CD4-positive, alpha-beta T cell treated with Interleukin-4 for 1 hour (primary cell): Measurements from ENCODE around the gene STH.
"Not testable (repeated sequence)": the region's sequence is repeated elsewhere in the genome, so short reads cannot be mapped to it uniquely, and the experiment has no call there.

Source experiments
- DNase-seq, 2 donors: peaks; one replicate each; pipeline ENCODE4 v3.0.0-alpha.2; 2020 to 2022

STH gene, protein sequence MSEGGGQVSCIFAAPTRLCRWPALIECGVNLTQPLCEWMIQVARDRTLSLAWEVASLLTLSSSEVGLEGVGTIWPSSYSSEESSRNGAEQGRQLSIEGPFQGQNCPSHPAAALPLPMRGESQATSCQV

GRCh38 chr17:45998987-45999899 lies at the start of gene STH:
STH (plus strand) TSS chr17:45999250; CDS start chr17:45999280, 30 bp downstream.
- DNase-seq = no peak

- DNase-seq = no peak
Measured at GRCh38 chr17:45949755-45950320, 49.2 kb upstream of the STH start.

DNA sequence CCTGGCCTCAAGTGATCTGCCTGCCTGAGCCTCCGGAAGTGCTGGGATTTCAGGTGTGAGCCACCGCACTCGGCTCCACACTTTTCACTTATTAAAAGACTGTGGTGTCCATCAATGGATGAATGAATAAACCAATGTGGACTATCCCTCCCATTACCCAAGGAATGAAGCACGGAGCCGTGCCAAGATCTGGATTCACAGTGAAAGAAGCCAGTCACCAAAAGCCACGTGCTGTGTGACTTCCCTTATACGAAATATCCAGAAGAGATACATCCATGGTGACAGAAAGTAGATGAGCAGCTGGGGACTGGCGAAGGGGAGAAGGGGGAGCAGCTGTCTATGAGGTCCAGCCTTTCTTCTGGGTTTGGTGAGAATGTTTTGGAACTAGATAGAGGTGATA lies 48.2 kb upstream of the STH start:
- no peak for DNase-seq

GRCh38 chr17:45951403-45951802 lies 47.6 kb upstream of the STH start:
- no peak for DNase-seq

DNA sequence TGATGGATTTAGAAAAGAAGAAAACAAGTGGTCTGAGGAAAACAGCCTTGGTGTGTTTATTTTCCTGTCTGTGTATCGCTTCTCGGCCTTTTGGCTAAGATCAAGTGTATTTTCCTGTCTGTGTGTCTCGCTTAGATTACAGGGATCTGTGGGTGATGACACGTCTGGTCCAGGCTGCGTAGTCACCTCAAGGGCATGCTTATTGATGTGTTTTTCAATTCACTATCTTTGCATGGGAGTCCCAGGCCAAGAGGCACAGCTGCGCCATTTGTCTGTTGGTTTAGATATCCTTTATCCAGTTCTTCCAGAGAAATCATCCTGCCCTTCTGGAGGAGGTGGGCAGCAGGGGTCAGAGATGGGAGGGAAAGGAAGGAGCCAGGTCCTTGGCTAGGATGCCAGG lies 47.1 kb upstream of the STH start:
- no peak for DNase-seq

GRCh38 chr17:45952814-45953320 lies 46.2 kb upstream of the STH start:
- no peak for DNase-seq

- DNase-seq = no peak
Measured at GRCh38 chr17:45953561-45953960, 45.5 kb upstream of the STH start.

DNA sequence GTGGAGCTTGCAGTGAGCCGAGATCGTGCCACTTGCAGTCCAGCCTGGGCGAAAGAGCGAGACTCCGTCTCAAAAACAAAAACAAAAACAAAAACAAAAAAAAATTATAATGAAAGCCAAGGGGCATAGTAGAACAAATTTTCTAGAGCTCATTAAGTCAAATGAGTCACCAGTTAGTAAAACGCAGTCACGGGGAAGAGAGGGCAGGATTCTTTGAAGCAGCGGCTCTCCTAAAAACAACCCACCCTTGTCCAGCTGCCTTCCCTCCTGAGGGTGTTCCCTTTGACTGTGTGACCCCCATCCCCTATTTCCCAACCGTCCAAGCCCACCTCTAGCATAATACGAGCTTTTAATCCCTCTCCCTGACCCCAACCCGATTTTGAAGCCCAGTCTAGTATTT lies 44.1 kb upstream of the STH start:
- DNase-seq = no peak

- no peak for DNase-seq
Measured at GRCh38 chr17:45955326-45955725, 43.7 kb upstream of the STH start.

DNA sequence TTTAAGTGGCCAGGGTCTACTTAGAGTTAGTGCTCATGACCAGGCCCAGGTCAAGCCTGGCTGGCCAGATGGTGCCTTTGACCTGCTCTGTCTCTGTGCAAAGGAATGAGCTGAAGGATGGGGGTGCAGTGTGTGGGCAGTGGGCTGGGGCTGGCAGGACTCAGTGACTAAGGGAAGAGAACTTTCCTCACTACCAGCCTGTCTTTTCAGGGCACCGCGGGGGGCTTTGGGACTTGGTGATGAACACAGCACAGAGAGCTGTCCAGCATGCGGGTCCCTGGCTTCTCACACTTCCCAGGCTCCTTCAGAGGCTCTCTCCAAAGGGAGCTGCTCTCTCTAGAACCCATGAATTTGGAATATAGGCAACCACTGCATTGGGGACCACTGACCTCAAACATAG lies 43.0 kb upstream of the STH start:
- no peak for DNase-seq

- DNase-seq = not testable (repeated sequence)
Measured at GRCh38 chr17:45956746-45957145, 42.3 kb upstream of the STH start.

- DNase-seq = no peak
Measured at GRCh38 chr17:45958307-45958706, 40.7 kb upstream of the STH start.

- no peak for DNase-seq
Measured at GRCh38 chr17:45958994-45959665, 39.9 kb upstream of the STH start.

GRCh38 chr17:45960311-45960710 lies 38.7 kb upstream of the STH start:
- DNase-seq = no peak

DNA sequence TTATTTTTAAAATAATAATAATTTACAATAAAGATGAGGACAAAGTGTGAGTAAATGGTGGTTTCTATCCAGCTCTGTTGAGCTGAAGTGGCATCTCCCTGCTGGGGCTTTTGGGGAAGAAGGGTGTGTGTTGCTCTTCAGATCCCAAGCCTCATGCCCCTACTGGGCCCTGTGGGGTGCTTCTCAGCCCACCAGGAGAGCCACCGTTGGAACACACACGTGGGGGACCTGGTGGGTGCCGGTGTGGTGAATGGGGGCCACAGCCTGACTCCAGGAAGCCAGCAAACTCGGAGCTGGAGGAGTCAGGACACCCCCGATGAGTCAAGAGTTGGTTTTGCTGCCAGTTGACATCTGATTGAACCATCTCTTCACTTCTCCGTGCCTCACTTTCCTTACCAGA lies 37.8 kb upstream of the STH start:
- DNase-seq = no peak

DNA sequence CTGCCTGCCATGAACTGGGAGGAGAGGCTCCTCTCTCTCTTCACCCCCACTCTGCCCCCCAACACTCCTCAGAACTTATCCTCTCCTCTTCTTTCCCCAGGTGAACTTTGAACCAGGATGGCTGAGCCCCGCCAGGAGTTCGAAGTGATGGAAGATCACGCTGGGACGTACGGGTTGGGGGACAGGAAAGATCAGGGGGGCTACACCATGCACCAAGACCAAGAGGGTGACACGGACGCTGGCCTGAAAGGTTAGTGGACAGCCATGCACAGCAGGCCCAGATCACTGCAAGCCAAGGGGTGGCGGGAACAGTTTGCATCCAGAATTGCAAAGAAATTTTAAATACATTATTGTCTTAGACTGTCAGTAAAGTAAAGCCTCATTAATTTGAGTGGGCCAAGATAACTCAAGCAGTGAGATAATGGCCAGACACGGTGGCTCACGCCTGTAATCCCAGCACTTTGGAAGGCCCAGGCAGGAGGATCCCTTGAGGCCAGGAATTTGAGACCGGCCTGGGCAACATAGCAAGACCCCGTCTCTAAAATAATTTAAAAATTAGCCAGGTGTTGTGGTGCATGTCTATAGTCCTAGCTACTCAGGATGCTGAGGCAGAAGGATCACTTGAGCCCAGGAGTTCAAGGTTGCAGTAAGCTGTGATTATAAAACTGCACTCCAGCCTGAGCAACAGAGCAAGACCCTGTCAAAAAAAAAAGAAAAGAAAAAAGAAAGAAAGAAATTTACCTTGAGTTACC lies 36.7 kb upstream of the STH start:
- DNase-seq = no peak

GRCh38 chr17:45963283-45963682 lies 35.8 kb upstream of the STH start:
- DNase-seq = no peak

DNA sequence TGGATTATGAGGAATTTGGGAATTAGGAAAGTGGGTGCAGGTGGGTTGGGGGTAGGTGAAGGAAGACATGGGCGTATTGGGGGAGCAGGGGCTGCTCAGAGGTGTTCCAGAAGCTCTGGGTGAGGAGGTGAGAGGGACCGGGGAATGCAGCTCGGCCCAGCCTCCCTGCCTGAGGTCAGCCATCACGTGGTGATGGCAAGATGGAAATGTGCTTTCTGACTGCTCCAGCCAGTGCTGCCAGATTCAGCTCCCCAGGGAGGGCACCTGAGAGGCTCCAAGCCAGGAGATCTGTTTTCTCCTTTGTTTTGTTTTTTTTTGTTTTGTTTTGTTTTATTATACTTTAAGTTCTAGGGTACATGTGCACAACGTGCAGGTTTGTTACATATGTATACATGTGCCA lies 35.2 kb upstream of the STH start:
- no peak for DNase-seq

DNA sequence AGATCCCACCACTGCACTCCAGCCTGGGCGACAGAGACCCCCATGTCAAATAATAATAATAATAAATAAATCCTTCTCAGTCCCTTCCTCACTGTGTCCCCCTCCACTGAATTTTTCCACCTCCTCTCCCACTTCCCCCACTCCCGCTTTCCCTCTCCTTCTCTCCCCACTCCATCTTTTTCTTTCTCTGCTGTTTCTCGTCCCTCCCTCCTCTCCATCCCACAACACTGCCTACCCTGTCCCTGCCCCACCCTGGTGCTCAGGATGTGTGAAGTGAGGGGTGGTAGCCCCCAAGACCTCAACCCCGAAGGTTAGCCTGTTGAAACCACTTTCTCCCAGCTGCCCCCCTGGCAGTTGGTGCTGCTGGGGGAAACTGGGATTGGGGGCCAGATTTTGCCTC lies 34.4 kb upstream of the STH start:
- no peak for DNase-seq

GRCh38 chr17:45965812-45966211 lies 33.2 kb upstream of the STH start:
- DNase-seq = no peak

DNA sequence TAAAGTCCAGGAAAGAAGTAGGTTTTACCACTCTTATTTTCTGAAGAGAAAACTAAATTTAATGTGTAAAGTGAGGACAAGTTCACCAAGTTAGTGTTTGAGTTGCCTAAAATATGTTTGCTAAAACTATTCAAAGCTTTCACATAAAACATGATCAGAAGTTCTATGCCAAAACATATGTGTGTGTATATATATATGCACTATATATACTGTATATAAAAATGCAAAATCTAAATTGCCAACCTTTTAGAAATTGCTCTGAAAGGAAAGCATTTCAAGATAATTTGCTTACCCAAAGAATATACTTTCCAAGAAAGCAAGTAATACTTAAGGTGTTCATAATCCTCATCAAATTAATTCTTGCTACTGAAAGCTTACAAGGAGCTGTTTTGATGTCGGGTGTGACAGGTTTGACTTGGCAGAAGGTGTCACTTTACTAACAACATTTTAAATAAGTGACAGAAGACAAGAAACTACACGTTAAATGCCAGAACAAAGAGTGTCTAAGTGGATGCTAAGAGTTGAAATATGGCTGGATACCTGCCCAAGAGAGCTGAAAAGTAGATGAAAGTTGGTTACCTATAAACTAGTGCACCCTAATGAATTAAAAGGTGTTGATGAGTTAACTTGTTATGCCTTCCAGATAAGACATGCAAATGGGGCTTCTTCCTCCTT lies 32.3 kb upstream of the STH start:
- DNase-seq = no peak

DNA sequence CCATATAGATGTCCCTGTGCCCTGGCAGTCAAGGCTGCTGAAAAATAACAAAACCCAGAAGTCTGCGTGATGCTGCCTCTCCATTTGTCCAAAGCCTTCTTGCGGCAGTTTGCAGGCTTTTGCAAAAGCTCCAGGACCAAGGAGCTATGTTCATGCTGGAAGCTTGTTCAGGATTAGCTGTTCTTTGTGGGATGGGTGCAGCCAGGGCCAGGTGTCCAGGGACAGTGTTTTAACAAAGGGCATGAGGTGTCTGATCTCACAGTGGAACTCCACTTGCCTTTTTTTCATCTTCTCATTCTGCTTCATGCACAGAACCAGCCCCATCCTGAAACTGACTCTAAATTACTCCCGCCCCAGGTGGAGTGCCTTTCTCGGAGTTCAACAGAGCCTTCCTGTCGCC lies 31.7 kb upstream of the STH start:
- no peak for DNase-seq
